ENCODE results near the gene FGF4.

The FGF4 gene

DNA sequence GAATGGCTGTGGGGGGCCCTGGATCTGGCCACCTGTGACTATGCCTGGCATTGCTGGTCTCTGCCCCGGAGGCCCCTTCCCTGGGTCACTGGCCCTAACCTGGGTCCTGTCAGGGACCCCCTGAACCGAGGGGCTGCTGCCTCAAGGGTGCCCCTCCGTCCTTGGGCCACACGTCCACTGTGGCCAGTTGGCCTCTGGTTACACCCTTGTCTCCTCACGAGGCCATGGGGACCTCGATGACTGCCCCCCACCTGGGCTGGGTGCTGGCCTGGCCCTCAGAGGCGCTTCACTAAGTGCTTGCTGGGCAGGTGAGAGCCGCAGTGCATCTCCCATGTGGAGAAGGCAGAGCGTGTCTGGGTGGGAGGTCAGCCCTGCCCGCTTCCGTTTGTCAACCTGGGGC lies 44.0 kb downstream of the FGF4 start:
- no peaks in the 10 kb centered on the region; the same call in 1 of the 2 replicates for H3K9me3 ChIP-seq
- H3K27me3 ChIP-seq, result no peaks in the 10 kb centered on the region; the same call in 1 of the 2 replicates
- TF ChIP-seq, protein P1, sequence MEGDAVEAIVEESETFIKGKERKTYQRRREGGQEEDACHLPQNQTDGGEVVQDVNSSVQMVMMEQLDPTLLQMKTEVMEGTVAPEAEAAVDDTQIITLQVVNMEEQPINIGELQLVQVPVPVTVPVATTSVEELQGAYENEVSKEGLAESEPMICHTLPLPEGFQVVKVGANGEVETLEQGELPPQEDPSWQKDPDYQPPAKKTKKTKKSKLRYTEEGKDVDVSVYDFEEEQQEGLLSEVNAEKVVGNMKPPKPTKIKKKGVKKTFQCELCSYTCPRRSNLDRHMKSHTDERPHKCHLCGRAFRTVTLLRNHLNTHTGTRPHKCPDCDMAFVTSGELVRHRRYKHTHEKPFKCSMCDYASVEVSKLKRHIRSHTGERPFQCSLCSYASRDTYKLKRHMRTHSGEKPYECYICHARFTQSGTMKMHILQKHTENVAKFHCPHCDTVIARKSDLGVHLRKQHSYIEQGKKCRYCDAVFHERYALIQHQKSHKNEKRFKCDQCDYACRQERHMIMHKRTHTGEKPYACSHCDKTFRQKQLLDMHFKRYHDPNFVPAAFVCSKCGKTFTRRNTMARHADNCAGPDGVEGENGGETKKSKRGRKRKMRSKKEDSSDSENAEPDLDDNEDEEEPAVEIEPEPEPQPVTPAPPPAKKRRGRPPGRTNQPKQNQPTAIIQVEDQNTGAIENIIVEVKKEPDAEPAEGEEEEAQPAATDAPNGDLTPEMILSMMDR (IDR thresholded peaks at IDR 0.05; ENCODE audit: low read depth, low read length), result no peak

DNA sequence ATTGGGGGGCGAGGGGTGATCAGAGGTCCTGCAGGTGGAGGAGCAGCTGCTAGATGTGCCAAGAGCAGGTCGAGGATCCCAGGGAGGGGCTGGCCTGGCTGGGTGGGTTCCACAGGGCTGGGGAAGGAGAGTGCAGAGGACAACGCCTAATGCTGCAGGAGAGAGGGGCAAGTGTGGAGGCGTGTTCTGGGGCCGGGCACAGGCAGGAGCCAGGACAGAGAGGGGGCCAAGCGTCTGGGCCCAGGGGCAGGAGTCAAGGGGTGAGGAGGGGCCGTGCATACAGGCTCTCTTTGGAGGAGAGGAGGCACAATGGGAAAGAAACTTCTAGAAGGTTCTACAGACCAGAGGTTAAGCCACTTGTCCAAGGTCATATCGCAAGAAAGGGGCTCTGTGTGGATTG lies 44.6 kb downstream of the FGF4 start:
- H3K27me3 ChIP-seq, result no peaks in the 10 kb centered on the region
- TF ChIP-seq, protein P1 (IDR thresholded peaks at IDR 0.05; ENCODE audit: low read depth, low read length), result no peak

More for the DNA sequence above, 44.0 kb downstream of the FGF4 start:
- Histone ChIP-seq H3K4me1 (no peaks in the 10 kb centered on the region), H3K36me3 (no peaks in the 10 kb centered on the region), H3K4me3 (ENCODE audit: low read depth, low read length) (no peak overlapping the region)
- DNase-seq, result no peak

GRCh38 chr11:69729252-69729651 lies 45.9 kb downstream of the FGF4 start:
- Histone ChIP-seq H3K4me1 (no peaks in the 10 kb centered on the region), H3K27me3 (no peaks in the 10 kb centered on the region; the same call in 1 of the 2 replicates), H3K4me3 (ENCODE audit: low read depth, low read length) (no peak overlapping the region), H3K9me3 (no peaks in the 10 kb centered on the region; the same call in 1 of the 2 replicates), H3K36me3 (no peaks in the 10 kb centered on the region)
- no peak for DNase-seq
- TF ChIP-seq, protein P1 (IDR thresholded peaks at IDR 0.05; ENCODE audit: low read depth, low read length), result no peak

More for the DNA sequence above, 44.6 kb downstream of the FGF4 start:
- H3K4me1 ChIP-seq, result no peaks in the 10 kb centered on the region
- DNase-seq, result no peak
- H3K4me3 ChIP-seq (ENCODE audit: low read depth, low read length), result no peak overlapping the region
- H3K36me3 ChIP-seq, result no peaks in the 10 kb centered on the region
- H3K9me3 ChIP-seq, result no peaks in the 10 kb centered on the region; the same call in 1 of the 2 replicates

DNA sequence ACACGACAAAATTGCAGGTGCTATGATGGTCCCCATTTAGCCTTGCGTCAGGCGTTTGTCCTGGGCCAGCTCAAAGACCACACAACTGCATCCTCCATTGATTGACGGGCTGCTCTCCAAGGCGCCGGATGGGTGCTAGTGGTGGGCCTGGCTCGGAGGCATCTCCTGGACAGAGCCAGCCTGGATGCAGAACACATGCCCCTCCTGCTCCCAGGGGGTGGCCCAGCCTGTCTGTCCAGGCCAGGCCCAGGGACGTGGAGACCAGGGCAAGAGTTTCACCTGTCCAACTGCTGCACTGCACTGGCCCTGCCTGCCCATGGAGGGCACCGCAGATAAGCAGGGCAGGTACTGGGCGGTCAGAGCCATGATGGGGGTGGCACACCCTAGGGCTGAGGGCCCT lies 47.9 kb downstream of the FGF4 start:
- H3K27me3 ChIP-seq, result no peaks in the 10 kb centered on the region; the same call in 1 of the 2 replicates
- H3K36me3 ChIP-seq, result no peaks in the 10 kb centered on the region
- TF ChIP-seq, protein P1 (IDR thresholded peaks at IDR 0.05; ENCODE audit: low read depth, low read length), result no peak
- DNase-seq, result no peak
- H3K4me1 ChIP-seq, result no peaks in the 10 kb centered on the region
- H3K9me3 ChIP-seq, result no peaks in the 10 kb centered on the region
- no peak overlapping the region for H3K4me3 ChIP-seq (ENCODE audit: low read depth, low read length)

DNA sequence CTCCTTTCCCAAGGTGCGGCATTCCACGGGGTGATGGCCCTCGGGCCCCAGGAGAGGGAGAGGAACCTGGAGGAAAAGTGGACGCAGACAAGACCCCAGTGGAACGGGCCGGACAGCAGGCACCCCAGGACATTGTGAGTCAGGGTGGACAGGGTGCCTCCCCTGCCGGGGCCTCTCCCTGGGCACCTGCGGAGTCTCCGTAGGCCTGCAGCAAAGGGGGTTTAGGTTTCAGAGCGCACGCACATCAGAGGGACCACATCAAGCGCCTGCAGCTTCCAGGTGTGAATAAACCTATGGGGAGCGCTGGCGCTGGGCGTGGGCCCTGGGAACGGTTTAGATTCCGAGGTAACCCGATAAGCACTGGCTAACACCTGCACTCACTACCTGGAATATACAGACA lies 48.7 kb downstream of the FGF4 start:
- no peaks in the 10 kb centered on the region for H3K36me3 ChIP-seq
- no peaks in the 10 kb centered on the region for H3K9me3 ChIP-seq
- no peak overlapping the region for H3K4me3 ChIP-seq (ENCODE audit: low read depth, low read length)
- H3K4me1 ChIP-seq, result no peaks in the 10 kb centered on the region
- H3K27me3 ChIP-seq, result no peaks in the 10 kb centered on the region; the same call in 1 of the 2 replicates
- TF ChIP-seq, protein P1 (IDR thresholded peaks at IDR 0.05; ENCODE audit: low read depth, low read length), result no peak
- no peak for DNase-seq

DNA sequence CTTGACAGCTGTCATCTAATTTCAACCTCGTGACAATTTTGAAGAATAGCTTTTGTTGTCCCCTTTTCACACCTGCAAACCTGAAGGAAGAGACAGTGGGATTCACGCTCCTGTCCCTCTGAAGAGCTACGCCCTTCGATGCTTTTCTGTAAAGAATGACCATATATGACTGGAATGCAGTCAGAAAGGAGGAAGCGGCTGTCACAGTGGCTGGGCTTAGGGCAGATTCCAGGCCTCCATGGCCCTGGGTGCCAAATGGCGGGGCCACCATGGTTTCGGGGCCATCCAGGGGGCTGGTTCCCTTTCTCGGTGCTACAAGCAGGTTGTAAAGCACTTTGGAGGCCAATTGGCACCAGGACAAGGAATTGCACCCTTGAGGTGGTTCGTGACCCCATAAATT lies 49.1 kb downstream of the FGF4 start:
- Histone ChIP-seq H3K4me3 (ENCODE audit: low read depth, low read length) (no peak overlapping the region), H3K36me3 (no peaks in the 10 kb centered on the region), H3K9me3 (no peaks in the 10 kb centered on the region), H3K27me3 (no peaks in the 10 kb centered on the region; the same call in 1 of the 2 replicates), H3K4me1 (no peaks in the 10 kb centered on the region)
- TF ChIP-seq, protein P1 (IDR thresholded peaks at IDR 0.05; ENCODE audit: low read depth, low read length), result no peak
- no peak for DNase-seq

All from BE2C (cell line).